HepG2 (cell line): ENCODE data around the gene STX8. TPM values are rescaled to one million over a fixed set of nuclear protein-coding genes. Genes with fewer than 3 reads are reported as not detected.

Experiments
- ATAC-seq: fragments of 200-7000 bp; cut with Tn5 transposase; 3 replicates; pipeline ENCODE4 v1.9.1; 2020; ENCODE audit warnings: mild to moderate bottlenecking, moderate library complexity
- BruUV-seq: library from RNA; stranded (reverse); fragments of 400-500 nt; replicated peaks from 2 replicates; lab custom pipeline; 2021; lab: Mats Ljungman, UMichigan
- CTCF ChIA-PET: fragments of 300-600 bp; formaldehyde crosslinking; extraction: SDS; loops from one replicate; lab custom pipeline; 2021; ENCODE audit warnings: low total read pairs, inconsistent platforms, low intra/inter-chr PET ratio; lab: Yijun Ruan, JAX
- POLR2A ChIA-PET: fragments of 350-600 bp; sonication (Branson Sonifier 250); formaldehyde crosslinking; loops from one replicate; lab custom pipeline; 2020; ENCODE audit warnings: antibody characterized with exemption, inconsistent platforms; lab: Yijun Ruan, JAX
- DNase-seq: peaks from one replicate; pipeline ENCODE4 v3.0.0-alpha.2; 2015; ENCODE audit warnings: low spot score
- FAIRE-seq: peaks from 3 replicates; lab custom pipeline; 2011; peaks lifted over from hg19 to GRCh38; lab: Jason Lieb, UNC
- H2AFZ ChIP-seq: one replicate; pipeline ENCODE4 v1.6.1; 2011; ENCODE audit warnings: low read length, inconsistent platforms
- H3K27ac ChIP-seq: fragments of 300-600 bp; 3 replicates; pipeline ENCODE4 v1.8.0; 2011; ENCODE audit warnings: mixed run types, mild to moderate bottlenecking, mixed read lengths, low read length, inconsistent platforms; ENCODE audit not compliant: insufficient read depth; ENCODE audit errors: extremely low read length
- H3K27me3 ChIP-seq, 2 experiments: fragments of 200-600 bp in 1 of 2; 2 replicates in 1 of 2; 3 replicates in 1 of 2; pipeline versions ENCODE4 v1.6.0 to v1.8.0; 2011; ENCODE audit warnings: low read length in 2 of 2, mild to moderate bottlenecking in 2 of 2, moderate library complexity in 2 of 2, inconsistent platforms in 1 of 2; ENCODE audit not compliant: insufficient read depth in 2 of 2, control insufficient read depth in 1 of 2
- H3K36me3 ChIP-seq, 2 experiments: fragments of 200-600 bp in 1 of 2; replicated peaks in 1 of 2; 2 replicates in 1 of 2; 3 replicates in 1 of 2; pipeline versions ENCODE4 v1.5.1 to v1.8.0; 2011; ENCODE audit warnings: low read length in 2 of 2, inconsistent platforms in 1 of 2; ENCODE audit not compliant: insufficient read depth in 2 of 2, control insufficient read depth in 1 of 2
- H3K4me1 ChIP-seq: 2 replicates; pipeline ENCODE4 v1.5.1; 2012; ENCODE audit warnings: low read length, inconsistent platforms; ENCODE audit not compliant: insufficient read depth
- H3K4me2 ChIP-seq: 2 replicates; pipeline ENCODE4 v1.6.0; 2011; ENCODE audit warnings: low read depth, low read length, inconsistent platforms
- H3K4me3 ChIP-seq, 3 experiments: fragments of 200-600 bp in 1 of 3; sonication (generic), shearing (Covaris generic) in 1 of 3; replicated peaks in 1 of 3; 2 replicates each; pipeline ENCODE4 v1.5.1; 2011 to 2016; ENCODE audit warnings: low read length in 3 of 3, inconsistent platforms in 2 of 3, low read depth in 2 of 3, mild to moderate bottlenecking in 2 of 3, control low read depth in 1 of 3, mixed read lengths in 1 of 3; ENCODE audit not compliant: insufficient read depth in 1 of 3
- H3K79me2 ChIP-seq: one replicate; pipeline ENCODE4 v1.6.1; 2011; ENCODE audit warnings: low read length, inconsistent platforms; ENCODE audit not compliant: insufficient read depth
- H3K9ac ChIP-seq: 2 replicates; pipeline ENCODE4 v1.6.0; 2011; ENCODE audit warnings: mild to moderate bottlenecking, low read depth, low read length, inconsistent platforms; ENCODE audit not compliant: insufficient read depth
- H3K9me3 ChIP-seq: 2 replicates; pipeline ENCODE4 v1.5.1; 2012; ENCODE audit warnings: mild to moderate bottlenecking, low read length
- H4K20me1 ChIP-seq: 2 replicates; pipeline ENCODE4 v1.6.0; 2011; ENCODE audit warnings: inconsistent platforms, mild to moderate bottlenecking, low read length, moderate library complexity; ENCODE audit not compliant: insufficient read depth
- ATF7-NPFF ChIP-seq: sonication (generic); formaldehyde crosslinking; IDR thresholded peaks from 2 replicates; pipeline ENCODE4 v1.8.1; 2023; ENCODE audit warnings: mild to moderate bottlenecking, low read depth, missing genetic modification reagents, moderate library complexity
- ATM ChIP-seq: fragments of 450-650 bp; IDR thresholded peaks from 2 replicates; pipeline ENCODE4 v1.7.1; 2017; ENCODE audit warnings: mild to moderate bottlenecking, borderline replicate concordance
- BRCA1 ChIP-seq: sonication (generic); formaldehyde crosslinking; IDR thresholded peaks from 2 replicates; pipeline ENCODE4 v1.4.0; 2020; ENCODE audit warnings: missing genetic modification reagents
- TBP ChIP-seq: sonication (generic); formaldehyde crosslinking; IDR thresholded peaks from 2 replicates; pipeline ENCODE4 v1.5.0; 2020; ENCODE audit warnings: missing genetic modification reagents
- TRAFD1 ChIP-seq: sonication (generic); formaldehyde crosslinking; IDR thresholded peaks from 2 replicates; pipeline ENCODE4 v1.5.1; 2020; ENCODE audit warnings: missing genetic modification reagents, mild to moderate bottlenecking, borderline replicate concordance
- ZNF430 ChIP-seq: sonication (generic); formaldehyde crosslinking; IDR thresholded peaks from 2 replicates; pipeline ENCODE4 v1.9.0; 2021; ENCODE audit warnings: mild to moderate bottlenecking, missing genetic modification reagents
- ZNF510 ChIP-seq: sonication (generic); formaldehyde crosslinking; IDR thresholded peaks from 2 replicates; pipeline ENCODE4 v1.4.0; 2020; ENCODE audit warnings: low read depth, mild to moderate bottlenecking, missing genetic modification reagents
- ZNF563 ChIP-seq: sonication (generic); formaldehyde crosslinking; IDR thresholded peaks from 2 replicates; pipeline ENCODE4 v1.8.0; 2022; ENCODE audit warnings: mild to moderate bottlenecking, moderate library complexity, missing genetic modification reagents
- ZNF589 ChIP-seq: sonication (generic); formaldehyde crosslinking; conservative IDR thresholded peaks from 2 replicates; pipeline ENCODE4 v1.8.0; 2022; ENCODE audit warnings: mild to moderate bottlenecking, moderate library complexity, missing genetic modification reagents
- WGBS: methylation state at CpG from one replicate; pipeline ENCODE4 v1.1.6; 2017; ENCODE audit warnings: low lambda C conversion rate; 5-methylcytosine and 5-hydroxymethylcytosine counted together
- in situ Hi-C: cut with HindIII; loops from 2 replicates; pipeline ENCODE4 v1.10.0; 2017; ENCODE audit warnings: low pct_unique_long_range_greater_than_20kb; ENCODE audit not compliant: extremely low pct_ligation_motif_present
- intact Hi-C: fragments of 100-400 bp; cut with micrococcal nuclease; formaldehyde crosslinking; loops from one replicate; pipeline ENCODE4 v1.10.0; 2022; ENCODE audit not compliant: unreplicated experiment
- polyA plus RNA-seq, 8 experiments: library from polyadenylated mRNA; depleted of rRNA in 3 of 8; stranded (reverse) in 7 of 8; unstranded in 1 of 8; fragments of >200 nt; fragmentation: Illumina TruSeq in 4 of 8; extraction: Trizol in 4 of 8; gene quantifications; 2 replicates each; pipeline versions ENCODE4 v1.2.1 to v1.2.3, GENCODE V29; 2011 to 2016; ENCODE audit warnings: low read depth in 4 of 8, missing spikeins in 1 of 8, mixed read lengths in 1 of 8; ENCODE audit not compliant: insufficient read depth in 1 of 8
- total RNA-seq, 5 experiments: library from RNA; depleted of rRNA; stranded (reverse); fragments of >200 nt; fragmentation: Illumina TruSeq; extraction: Trizol; gene quantifications; 2 replicates each; pipeline ENCODE4 v1.2.3, GENCODE V29; 2016; ENCODE audit warnings: low read depth in 1 of 5
- TF ChIP-seq, protein P1 (sequence below): sonication (generic); formaldehyde crosslinking; IDR thresholded peaks from 2 replicates; pipeline ENCODE4 v1.5.0; 2020; ENCODE audit warnings: mild to moderate bottlenecking, missing genetic modification reagents
- TF ChIP-seq, protein P2 (sequence below): sonication (generic); formaldehyde crosslinking; IDR thresholded peaks from 2 replicates; pipeline ENCODE4 v1.5.0; 2020; ENCODE audit warnings: missing genetic modification reagents
- TF ChIP-seq, protein P3 (sequence below): sonication (generic); formaldehyde crosslinking; conservative IDR thresholded peaks from 2 replicates; pipeline ENCODE4 v1.4.0; 2020; ENCODE audit warnings: missing genetic modification reagents

The STX8 gene
- total and polyA plus RNA-seq, 2 of the 13 experiments (the other 11 are each of a cell fraction or from before 2014, with no cell fraction given): 36.4 to 53.6 TPM

DNA sequence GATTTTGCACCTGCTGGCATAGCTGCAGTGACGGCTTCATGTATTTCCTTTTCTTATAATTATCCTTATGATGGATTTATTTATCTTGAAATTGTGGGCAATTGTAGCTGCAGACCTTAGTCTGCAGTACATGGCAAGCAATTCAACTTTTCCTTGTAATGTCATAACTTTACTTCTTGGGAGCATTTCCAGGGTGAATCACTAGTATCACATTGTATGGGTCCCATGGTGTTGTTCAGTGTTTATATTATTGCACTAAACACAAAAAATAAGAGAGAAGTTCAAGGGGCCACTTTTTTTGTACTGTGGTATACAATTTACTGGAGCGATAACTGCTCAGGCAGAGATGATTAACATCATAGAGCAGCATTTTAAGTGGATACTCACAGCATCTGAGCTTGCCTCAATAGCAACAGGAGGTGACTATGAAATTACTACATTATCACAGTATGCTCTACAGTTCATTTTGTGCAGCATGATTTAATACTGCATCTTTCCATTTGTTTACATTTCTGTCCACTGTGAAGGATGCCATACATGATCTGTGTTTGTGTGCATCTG, 169.5 kb downstream of the STX8 start (continued):
- TF ChIP-seq ZNF430 (no peak), ATM (no peak)
- TF ChIP-seq, all 625 proteins: peak for 0

- no peaks in the 10 kb centered on the region for H3K9me3 ChIP-seq
- WGBS: 89% methylated on average over 4 of the region's 4 CpGs
- H2AFZ ChIP-seq: no peak overlapping the region
- intact Hi-C loops: no loop called here
- H3K27me3 ChIP-seq: no peaks in the 10 kb centered on the region
- H3K4me1 ChIP-seq: no peaks in the 10 kb centered on the region
- FAIRE-seq (no peak), DNase-seq (no peak), ATAC-seq (no peak)
- H3K27ac ChIP-seq: no peak overlapping the region
- H3K79me2 ChIP-seq: no peaks in the 10 kb centered on the region
- H4K20me1 ChIP-seq: no peaks in the 10 kb centered on the region
- no peaks in the 10 kb centered on the region for H3K36me3 ChIP-seq
- no peak overlapping the region for H3K4me2 ChIP-seq
- POLR2A ChIA-PET: no interaction called here
- no TSS peak for BruUV-seq
- H3K9ac ChIP-seq: no peak overlapping the region
- CTCF ChIA-PET: no interaction called here
- in situ Hi-C loops: loop anchor here (10.0 kb wide), 1 partner anchor 112 kb away; no protein-coding TSS in a partner anchor
- no peak overlapping the region for H3K4me3 ChIP-seq
- no peak for TF ChIP-seq ATF7-NPFF (CRISPR knock-in tag)
- TF ChIP-seq, protein P1, sequence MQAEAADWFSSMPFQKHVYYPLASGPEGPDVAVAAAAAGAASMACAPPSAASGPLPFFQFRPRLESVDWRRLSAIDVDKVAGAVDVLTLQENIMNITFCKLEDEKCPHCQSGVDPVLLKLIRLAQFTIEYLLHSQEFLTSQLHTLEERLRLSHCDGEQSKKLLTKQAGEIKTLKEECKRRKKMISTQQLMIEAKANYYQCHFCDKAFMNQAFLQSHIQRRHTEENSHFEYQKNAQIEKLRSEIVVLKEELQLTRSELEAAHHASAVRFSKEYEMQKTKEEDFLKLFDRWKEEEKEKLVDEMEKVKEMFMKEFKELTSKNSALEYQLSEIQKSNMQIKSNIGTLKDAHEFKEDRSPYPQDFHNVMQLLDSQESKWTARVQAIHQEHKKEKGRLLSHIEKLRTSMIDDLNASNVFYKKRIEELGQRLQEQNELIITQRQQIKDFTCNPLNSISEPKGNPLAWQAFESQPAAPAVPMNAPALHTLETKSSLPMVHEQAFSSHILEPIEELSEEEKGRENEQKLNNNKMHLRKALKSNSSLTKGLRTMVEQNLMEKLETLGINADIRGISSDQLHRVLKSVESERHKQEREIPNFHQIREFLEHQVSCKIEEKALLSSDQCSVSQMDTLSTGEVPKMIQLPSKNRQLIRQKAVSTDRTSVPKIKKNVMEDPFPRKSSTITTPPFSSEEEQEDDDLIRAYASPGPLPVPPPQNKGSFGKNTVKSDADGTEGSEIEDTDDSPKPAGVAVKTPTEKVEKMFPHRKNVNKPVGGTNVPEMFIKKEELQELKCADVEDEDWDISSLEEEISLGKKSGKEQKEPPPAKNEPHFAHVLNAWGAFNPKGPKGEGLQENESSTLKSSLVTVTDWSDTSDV (CRISPR knock-in tag): no peak
- TF ChIP-seq, protein P2, sequence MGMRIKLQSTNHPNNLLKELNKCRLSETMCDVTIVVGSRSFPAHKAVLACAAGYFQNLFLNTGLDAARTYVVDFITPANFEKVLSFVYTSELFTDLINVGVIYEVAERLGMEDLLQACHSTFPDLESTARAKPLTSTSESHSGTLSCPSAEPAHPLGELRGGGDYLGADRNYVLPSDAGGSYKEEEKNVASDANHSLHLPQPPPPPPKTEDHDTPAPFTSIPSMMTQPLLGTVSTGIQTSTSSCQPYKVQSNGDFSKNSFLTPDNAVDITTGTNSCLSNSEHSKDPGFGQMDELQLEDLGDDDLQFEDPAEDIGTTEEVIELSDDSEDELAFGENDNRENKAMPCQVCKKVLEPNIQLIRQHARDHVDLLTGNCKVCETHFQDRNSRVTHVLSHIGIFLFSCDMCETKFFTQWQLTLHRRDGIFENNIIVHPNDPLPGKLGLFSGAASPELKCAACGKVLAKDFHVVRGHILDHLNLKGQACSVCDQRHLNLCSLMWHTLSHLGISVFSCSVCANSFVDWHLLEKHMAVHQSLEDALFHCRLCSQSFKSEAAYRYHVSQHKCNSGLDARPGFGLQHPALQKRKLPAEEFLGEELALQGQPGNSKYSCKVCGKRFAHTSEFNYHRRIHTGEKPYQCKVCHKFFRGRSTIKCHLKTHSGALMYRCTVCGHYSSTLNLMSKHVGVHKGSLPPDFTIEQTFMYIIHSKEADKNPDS (CRISPR knock-in tag): no peak
- no peak for TF ChIP-seq TRAFD1
- no peak for TF ChIP-seq BRCA1 (CRISPR knock-in tag)
- no peak for TF ChIP-seq ZNF563 (CRISPR knock-in tag)
- TF ChIP-seq, protein P3, sequence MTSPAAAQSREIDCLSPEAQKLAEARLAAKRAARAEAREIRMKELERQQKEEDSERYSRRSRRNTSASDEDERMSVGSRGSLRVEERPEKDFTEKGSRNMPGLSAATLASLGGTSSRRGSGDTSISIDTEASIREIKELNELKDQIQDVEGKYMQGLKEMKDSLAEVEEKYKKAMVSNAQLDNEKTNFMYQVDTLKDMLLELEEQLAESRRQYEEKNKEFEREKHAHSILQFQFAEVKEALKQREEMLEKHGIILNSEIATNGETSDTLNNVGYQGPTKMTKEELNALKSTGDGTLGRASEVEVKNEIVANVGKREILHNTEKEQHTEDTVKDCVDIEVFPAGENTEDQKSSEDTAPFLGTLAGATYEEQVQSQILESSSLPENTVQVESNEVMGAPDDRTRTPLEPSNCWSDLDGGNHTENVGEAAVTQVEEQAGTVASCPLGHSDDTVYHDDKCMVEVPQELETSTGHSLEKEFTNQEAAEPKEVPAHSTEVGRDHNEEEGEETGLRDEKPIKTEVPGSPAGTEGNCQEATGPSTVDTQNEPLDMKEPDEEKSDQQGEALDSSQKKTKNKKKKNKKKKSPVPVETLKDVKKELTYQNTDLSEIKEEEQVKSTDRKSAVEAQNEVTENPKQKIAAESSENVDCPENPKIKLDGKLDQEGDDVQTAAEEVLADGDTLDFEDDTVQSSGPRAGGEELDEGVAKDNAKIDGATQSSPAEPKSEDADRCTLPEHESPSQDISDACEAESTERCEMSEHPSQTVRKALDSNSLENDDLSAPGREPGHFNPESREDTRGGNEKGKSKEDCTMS (CRISPR knock-in tag): no peak
- no peak for TF ChIP-seq ZNF589 (CRISPR knock-in tag)
- TF ChIP-seq TBP (CRISPR knock-in tag): no peak
- TF ChIP-seq ZNF510 (CRISPR knock-in tag): no peak
These were observed 172.4 kb downstream of the STX8 start for GRCh38 chr17:9403257-9403656.
